ENCODE results near the gene ACTL10. TPM values are rescaled to one million over a fixed set of nuclear protein-coding genes. Genes with fewer than 3 reads are reported as not detected.

The ACTL10 gene
- total and polyA plus RNA-seq, 8 donors: 0.30 to 2.3 (median 0.56) TPM

DNA sequence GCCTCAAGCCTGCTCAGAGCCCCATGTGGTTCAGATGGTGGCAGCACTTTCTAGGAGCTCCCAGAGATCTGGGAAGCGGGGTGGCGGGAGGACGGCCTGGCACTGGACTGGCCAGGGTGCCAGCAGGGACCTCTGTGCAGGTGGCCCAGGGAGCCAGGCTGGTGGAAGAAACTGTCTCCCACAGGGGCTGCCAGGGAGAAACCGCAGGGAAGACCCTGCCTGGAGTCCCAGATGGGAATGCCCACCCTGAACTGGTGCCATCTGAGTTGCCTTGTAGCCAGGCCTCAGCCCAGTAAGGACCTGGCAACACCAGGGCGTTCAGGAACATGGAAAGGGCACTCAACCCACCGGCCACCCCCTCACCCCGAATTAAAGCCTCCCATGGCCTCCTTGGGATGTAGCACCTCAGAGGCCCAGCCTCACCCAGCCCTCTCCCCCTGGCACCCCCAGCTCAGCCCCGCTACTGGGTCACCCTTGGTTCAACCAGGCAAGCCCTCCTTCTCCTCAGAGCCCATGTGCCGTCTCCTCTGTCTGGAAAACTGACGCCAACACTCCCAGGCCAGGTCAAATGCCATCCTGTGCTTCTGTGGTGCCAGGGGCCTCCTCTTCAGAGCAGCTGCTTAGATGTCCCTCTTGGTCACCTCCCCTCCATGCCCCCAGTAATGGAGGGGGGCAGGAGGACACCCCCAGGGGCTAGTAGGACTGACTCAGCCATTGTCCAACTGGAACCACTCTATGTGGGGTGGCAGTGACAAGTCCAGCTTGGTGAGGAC is 10.5 kb upstream of the ACTL10 start:
- H3K27me3 ChIP-seq: no peaks in the 10 kb centered on the region
- ATAC-seq (no peak), DNase-seq (peak in 2 of 4 donors; percentile 30 to 65)
- no peak overlapping the region for H3K4me3 ChIP-seq
- H3K27ac ChIP-seq: no peak overlapping the region
- intact Hi-C loops (cut with DNase I): no loop called here
- H3K4me1 ChIP-seq: peaks cover 4 to 5% of the 10 kb centered on the region in 2 donors
- H3K36me3 ChIP-seq: peaks cover 0 to 32% of the 10 kb centered on the region in 2 donors
- no peaks in the 10 kb centered on the region for H3K9me3 ChIP-seq
- TF ChIP-seq, protein P1, sequence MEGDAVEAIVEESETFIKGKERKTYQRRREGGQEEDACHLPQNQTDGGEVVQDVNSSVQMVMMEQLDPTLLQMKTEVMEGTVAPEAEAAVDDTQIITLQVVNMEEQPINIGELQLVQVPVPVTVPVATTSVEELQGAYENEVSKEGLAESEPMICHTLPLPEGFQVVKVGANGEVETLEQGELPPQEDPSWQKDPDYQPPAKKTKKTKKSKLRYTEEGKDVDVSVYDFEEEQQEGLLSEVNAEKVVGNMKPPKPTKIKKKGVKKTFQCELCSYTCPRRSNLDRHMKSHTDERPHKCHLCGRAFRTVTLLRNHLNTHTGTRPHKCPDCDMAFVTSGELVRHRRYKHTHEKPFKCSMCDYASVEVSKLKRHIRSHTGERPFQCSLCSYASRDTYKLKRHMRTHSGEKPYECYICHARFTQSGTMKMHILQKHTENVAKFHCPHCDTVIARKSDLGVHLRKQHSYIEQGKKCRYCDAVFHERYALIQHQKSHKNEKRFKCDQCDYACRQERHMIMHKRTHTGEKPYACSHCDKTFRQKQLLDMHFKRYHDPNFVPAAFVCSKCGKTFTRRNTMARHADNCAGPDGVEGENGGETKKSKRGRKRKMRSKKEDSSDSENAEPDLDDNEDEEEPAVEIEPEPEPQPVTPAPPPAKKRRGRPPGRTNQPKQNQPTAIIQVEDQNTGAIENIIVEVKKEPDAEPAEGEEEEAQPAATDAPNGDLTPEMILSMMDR (IDR thresholded peaks at IDR 0.05): no peak

DNA sequence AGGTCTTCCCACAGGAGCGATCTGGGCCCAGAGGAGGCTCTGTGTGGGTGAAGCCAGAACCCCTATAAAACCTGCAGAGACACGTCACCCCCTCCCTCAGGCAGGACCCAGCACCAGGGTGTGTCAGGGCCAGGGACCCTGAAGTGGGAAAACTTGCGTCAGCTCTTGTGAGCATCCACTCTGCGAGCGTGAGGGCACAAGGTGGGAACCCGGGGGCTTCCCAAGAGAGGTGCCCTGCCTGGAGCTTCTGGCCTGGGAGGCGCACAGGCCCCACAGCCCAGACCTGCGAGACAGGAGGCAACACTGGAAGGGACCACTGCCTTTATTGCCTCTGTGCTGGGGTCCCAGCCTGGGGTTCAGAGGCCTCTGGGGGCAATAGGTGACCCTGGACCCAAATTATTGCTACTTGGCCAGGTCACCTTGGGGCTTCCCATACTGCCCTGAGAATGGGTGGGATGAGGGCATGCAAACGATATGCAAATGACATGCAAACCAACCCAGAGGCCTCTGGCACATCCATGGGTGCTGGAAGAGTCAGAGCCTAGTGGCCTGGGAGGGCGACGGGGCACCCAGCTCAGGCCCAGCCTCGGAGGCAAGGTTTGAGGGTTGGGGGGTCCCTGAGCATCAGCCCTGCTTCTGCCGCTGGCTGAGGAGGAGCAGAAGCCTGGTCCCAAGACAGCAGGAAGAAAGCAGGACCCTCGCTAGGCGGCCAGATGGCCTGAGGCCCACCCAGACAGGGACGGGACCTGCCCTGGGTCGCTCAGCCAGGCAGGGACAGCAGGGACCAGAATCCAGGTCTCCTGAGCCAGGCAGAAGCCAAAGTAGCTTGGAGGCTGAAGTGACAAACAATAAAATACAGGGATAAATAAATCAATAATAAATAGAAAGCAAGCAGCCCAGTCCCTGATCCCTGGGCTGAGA is 9.7 kb upstream of the ACTL10 start:
- Histone ChIP-seq H3K27ac (no peak overlapping the region), H3K4me3 (no peak overlapping the region), H3K36me3 (peaks cover 0 to 32% of the 10 kb centered on the region in 2 donors), H3K4me1 (peaks cover 0 to 4% of the 10 kb centered on the region in 2 donors), H3K27me3 (no peaks in the 10 kb centered on the region), H3K9me3 (no peaks in the 10 kb centered on the region)
- no peak for ATAC-seq
- TF ChIP-seq, protein P1 (IDR thresholded peaks at IDR 0.05): no peak
- intact Hi-C loops (cut with DNase I): no loop called here
- peak in 1 of 4 donors; percentile 37 for DNase-seq

DNA sequence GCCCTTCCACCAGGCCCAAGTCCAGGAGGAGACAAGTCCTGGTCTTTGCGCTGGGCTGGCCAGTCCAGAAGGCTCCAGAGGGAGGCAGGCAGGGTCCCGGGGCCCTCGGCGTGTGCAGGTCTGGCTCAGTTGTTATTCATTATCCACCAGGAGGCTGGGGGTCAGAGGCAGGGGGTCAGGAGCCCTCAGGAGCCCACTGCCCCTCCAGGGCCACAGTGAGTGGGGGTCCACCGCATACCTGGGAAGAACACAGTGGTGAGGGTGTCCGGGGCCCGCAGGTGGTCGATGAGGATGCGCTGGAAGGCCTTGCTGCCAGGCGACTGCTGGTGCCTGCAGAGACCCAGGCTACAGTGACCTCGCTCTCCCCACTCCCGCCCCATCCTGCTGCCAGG is 9.0 kb upstream of the ACTL10 start:
- Histone ChIP-seq H3K4me3 (no peak overlapping the region), H3K36me3 (peaks cover 0 to 32% of the 10 kb centered on the region in 2 donors), H3K27me3 (no peaks in the 10 kb centered on the region), H3K9me3 (no peaks in the 10 kb centered on the region), H3K4me1 (peaks cover 3 to 4% of the 10 kb centered on the region in 2 donors), H3K27ac (no peak overlapping the region)
- intact Hi-C loops (cut with DNase I): no loop called here
- DNase-seq (peak in 1 of 4 donors; percentile 57), ATAC-seq (no peak)
- TF ChIP-seq, protein P1 (IDR thresholded peaks at IDR 0.05): no peak

DNA sequence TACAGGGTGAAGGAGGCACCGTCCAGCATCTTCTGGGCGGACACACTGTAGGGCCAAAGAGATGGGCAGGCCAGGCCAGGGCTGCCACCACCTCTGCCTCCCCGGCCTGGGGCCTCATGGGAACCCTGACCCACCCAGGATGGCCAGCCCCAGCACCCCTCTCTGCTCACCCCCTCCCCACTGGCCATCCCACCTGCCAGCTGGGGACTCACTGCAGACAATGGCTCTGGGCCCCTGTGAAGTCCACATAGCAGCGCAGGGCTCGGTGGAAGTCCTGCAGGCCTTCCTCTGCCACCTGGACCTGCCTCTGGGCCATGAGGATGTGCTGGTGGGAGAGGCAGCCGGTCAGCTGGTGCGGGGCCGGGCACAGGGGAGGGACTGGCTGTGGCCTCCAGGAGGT is 8.2 kb upstream of the ACTL10 start:
- DNase-seq (peak in 1 of 4 donors; percentile 63), ATAC-seq (no peak)
- TF ChIP-seq, protein P1 (IDR thresholded peaks at IDR 0.05): no peak
- H3K4me1 ChIP-seq: peaks cover 4 to 10% of the 10 kb centered on the region in 2 donors
- no peak overlapping the region for H3K4me3 ChIP-seq
- no peaks in the 10 kb centered on the region for H3K27me3 ChIP-seq
- intact Hi-C loops (cut with DNase I): no loop called here
- H3K36me3 ChIP-seq: peaks cover 0 to 32% of the 10 kb centered on the region in 2 donors
- no peak overlapping the region for H3K27ac ChIP-seq
- no peaks in the 10 kb centered on the region for H3K9me3 ChIP-seq

DNA sequence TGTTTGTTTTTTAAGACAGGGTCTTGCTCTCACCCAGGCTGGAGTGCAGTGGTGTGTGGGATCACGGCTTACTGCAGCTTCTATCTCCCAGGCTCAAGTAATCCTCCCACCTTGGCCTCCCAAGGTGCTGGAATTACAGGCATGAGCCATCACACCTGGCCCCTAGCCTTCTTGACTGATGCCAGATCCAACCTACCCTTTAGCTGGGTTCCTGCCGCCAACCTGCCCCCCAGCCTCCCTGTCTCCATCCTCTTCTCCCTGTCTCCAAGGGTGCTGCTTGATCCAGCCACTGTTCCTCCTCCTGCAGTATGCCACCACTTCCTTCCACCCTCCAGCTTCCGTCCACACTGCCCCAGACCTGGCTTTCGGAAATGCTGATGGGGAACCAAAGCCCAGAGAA is 7.8 kb upstream of the ACTL10 start:
- no peak for ATAC-seq
- intact Hi-C loops (cut with DNase I): no loop called here
- no peak overlapping the region for H3K27ac ChIP-seq
- no peaks in the 10 kb centered on the region for H3K27me3 ChIP-seq
- H3K36me3 ChIP-seq: peaks cover 0 to 32% of the 10 kb centered on the region in 2 donors
- no peak overlapping the region for H3K4me3 ChIP-seq
- H3K4me1 ChIP-seq: peaks cover 2 to 11% of the 10 kb centered on the region in 2 donors
- no peak for DNase-seq
- H3K9me3 ChIP-seq: no peaks in the 10 kb centered on the region
- TF ChIP-seq, protein P1 (IDR thresholded peaks at IDR 0.05): no peak

All from left lung (tissue), 10 donors.